Natural killer cell (primary cell): ENCODE measurements around the gene RPN2. TPM values are rescaled to one million over a fixed set of nuclear protein-coding genes. Genes with fewer than 3 reads are reported as not detected.

Source experiments
- ATAC-seq, 3 donors: fragments of 150-1000 bp in 2 of 3; fragments of 200-7000 bp in 1 of 3; cut with Tn5 transposase; 1 replicate in 1 of 3; 2 replicates in 2 of 3; pipeline ENCODE4 v1.10.0; 2021; ENCODE audit warnings: mild to moderate bottlenecking in 2 of 3, moderate library complexity in 2 of 3
- DNase-seq, 2 donors: peaks; one replicate each; pipeline versions ENCODE4 v3.0.0 to v3.0.0-alpha.2; 2013 to 2021; ENCODE audit warnings: mixed read lengths in 1 of 2
- H3K27ac ChIP-seq: one replicate; pipeline ENCODE4 v1.5.1; 2013; ENCODE audit warnings: mild to moderate bottlenecking, low read length
- H3K27me3 ChIP-seq: one replicate; pipeline ENCODE4 v1.6.1; 2013; ENCODE audit warnings: low read length; ENCODE audit not compliant: control insufficient read depth, insufficient read depth
- H3K36me3 ChIP-seq: one replicate; pipeline ENCODE4 v1.6.1; 2013; ENCODE audit warnings: low read length; ENCODE audit not compliant: control insufficient read depth, insufficient read depth
- H3K4me1 ChIP-seq: one replicate; pipeline ENCODE4 v1.6.1; 2013; ENCODE audit warnings: low read length; ENCODE audit not compliant: control insufficient read depth, insufficient read depth
- H3K4me3 ChIP-seq: one replicate; pipeline ENCODE4 v1.5.1; 2013; ENCODE audit warnings: low read length
- H3K9me3 ChIP-seq: one replicate; pipeline ENCODE4 v1.6.1; 2013; ENCODE audit warnings: low read length; ENCODE audit not compliant: control insufficient read depth, insufficient read depth
- H3K27ac Mint-ChIP-seq, 2 donors: one replicate each; pipeline ENCODE4 v1.8.0; 2022; ENCODE audit warnings: mild to moderate bottlenecking in 2 of 2, mixed read lengths in 2 of 2, moderate library complexity in 1 of 2
- H3K27me3 Mint-ChIP-seq, 2 donors: one replicate each; pipeline ENCODE4 v1.8.0; 2022; ENCODE audit warnings: low read depth in 2 of 2, mixed read lengths in 2 of 2
- H3K36me3 Mint-ChIP-seq: one replicate; pipeline ENCODE4 v1.8.0; 2022; ENCODE audit warnings: mixed read lengths
- H3K4me1 Mint-ChIP-seq, 2 donors: one replicate each; pipeline ENCODE4 v1.8.0; 2022; ENCODE audit warnings: mixed read lengths in 2 of 2
- H3K4me3 Mint-ChIP-seq: one replicate; pipeline ENCODE4 v1.8.0; 2022; ENCODE audit warnings: mild to moderate bottlenecking, moderate library complexity, mixed read lengths
- H3K9me3 Mint-ChIP-seq, 2 donors: one replicate each; pipeline ENCODE4 v1.8.0; 2022; ENCODE audit warnings: mixed read lengths in 2 of 2
- CTCF ChIP-seq: fragments of 200-600 bp; IDR thresholded peaks from one replicate; pipeline ENCODE4 v1.8.0; 2022; ENCODE audit warnings: antibody characterized with exemption
- WGBS: methylation state at CpG from one replicate; pipeline ENCODE4 v1.1.7; 2013; ENCODE audit warnings: missing lambda C conversion rate; ENCODE audit not compliant: insufficient coverage; 5-methylcytosine and 5-hydroxymethylcytosine counted together
- intact Hi-C: fragments of 100-400 bp; cut with micrococcal nuclease; formaldehyde crosslinking; loops from one replicate; pipeline ENCODE4 v1.14.2; 2022
- total RNA-seq, 4 donors: library from RNA; stranded (reverse); fragments of 120-200 nt in 1 of 4; gene quantifications; one replicate each; pipeline versions ENCODE4 v1.2.3 to v1.2.4, GENCODE V29; 2013 to 2022

RPN2 gene
- total RNA-seq, 3 donors from 2014 or later (not counting 1 experiment from before 2014, with no cell fraction given): 124 to 136 (median 125) TPM

- Mint-ChIP-seq H3K4me1 (no peaks in the 10 kb centered on the region), H3K4me3 (no peak overlapping the region), H3K9me3 (no peaks in the 10 kb centered on the region), H3K27me3 (peaks cover 0 to 5% of the 10 kb centered on the region in 2 donors), H3K36me3 (no peaks in the 10 kb centered on the region), H3K27ac (no peak overlapping the region)
- H3K9me3 ChIP-seq: no peaks in the 10 kb centered on the region
- peaks cover 29% of the 10 kb centered on the region for H3K4me1 ChIP-seq
- ATAC-seq (no peak), DNase-seq (no peak)
- intact Hi-C loops: no loop called here
- TF ChIP-seq CTCF: no peak
- peak overlapping the region; percentile 39 for H3K27ac ChIP-seq
- H3K4me3 ChIP-seq: no peak overlapping the region
- WGBS: 89% methylated on average over 2 of the region's 3 CpGs
- no peaks in the 10 kb centered on the region for H3K36me3 ChIP-seq
- no peaks in the 10 kb centered on the region for H3K27me3 ChIP-seq
Observed at GRCh38 chr20:37271421-37271768, 92.3 kb downstream of the RPN2 start.

GRCh38 chr20:37273988-37274387 is 94.9 kb downstream of the RPN2 start:
- ATAC-seq: no peak
- peaks cover 8 to 10% of the 10 kb centered on the region in 2 donors for H3K4me1 Mint-ChIP-seq
- Histone ChIP-seq H3K9me3 (no peaks in the 10 kb centered on the region), H3K27ac (no peak overlapping the region), H3K4me3 (no peak overlapping the region), H3K27me3 (no peaks in the 10 kb centered on the region), H3K36me3 (no peaks in the 10 kb centered on the region), H3K4me1 (peaks cover 41% of the 10 kb centered on the region)
- DNase-seq: no peak
- WGBS: no CpG with 5 or more reads among the region's 1 CpG
- no peak overlapping the region for H3K4me3 Mint-ChIP-seq
- H3K27me3 Mint-ChIP-seq: peaks cover 0 to 5% of the 10 kb centered on the region in 2 donors
- no peaks in the 10 kb centered on the region for H3K9me3 Mint-ChIP-seq
- intact Hi-C loops: no loop called here
- no peak overlapping the region for H3K27ac Mint-ChIP-seq
- H3K36me3 Mint-ChIP-seq: no peaks in the 10 kb centered on the region
- no peak for TF ChIP-seq CTCF

GRCh38 chr20:37274851-37275524 is 95.9 kb downstream of the RPN2 start:
- peaks cover 0 to 5% of the 10 kb centered on the region in 2 donors for H3K27me3 Mint-ChIP-seq
- H3K4me1 Mint-ChIP-seq: peaks cover 8 to 10% of the 10 kb centered on the region in 2 donors
- Histone ChIP-seq H3K9me3 (no peaks in the 10 kb centered on the region), H3K4me1 (peaks cover 37% of the 10 kb centered on the region), H3K4me3 (no peak overlapping the region), H3K27me3 (no peaks in the 10 kb centered on the region), H3K36me3 (no peaks in the 10 kb centered on the region), H3K27ac (peak overlapping the region; percentile 16)
- no peak for ATAC-seq
- no peak for DNase-seq
- no peaks in the 10 kb centered on the region for H3K9me3 Mint-ChIP-seq
- H3K4me3 Mint-ChIP-seq: no peak overlapping the region
- intact Hi-C loops: no loop called here
- H3K36me3 Mint-ChIP-seq: no peaks in the 10 kb centered on the region
- WGBS: 69% methylated on average over 2 of the region's 5 CpGs
- no peak for TF ChIP-seq CTCF
- no peak overlapping the region for H3K27ac Mint-ChIP-seq
